Fibroblast of skin of right biceps (primary cell): ENCODE data around the gene NFYA.
A peak's percentile ranks its signal among the peaks of the same experiment; 100 is the strongest.

ENCODE experiments used
- DNase-seq: peaks from one replicate; pipeline ENCODE4 v3.0.0-alpha.2; 2013

NFYA gene

GRCh38 chr6:41047306-41047705 is 25.5 kb upstream of the NFYA start:
- no peak for DNase-seq

GRCh38 chr6:41047745-41048732 is 24.7 kb upstream of the NFYA start:
- DNase-seq = no peak

DNA sequence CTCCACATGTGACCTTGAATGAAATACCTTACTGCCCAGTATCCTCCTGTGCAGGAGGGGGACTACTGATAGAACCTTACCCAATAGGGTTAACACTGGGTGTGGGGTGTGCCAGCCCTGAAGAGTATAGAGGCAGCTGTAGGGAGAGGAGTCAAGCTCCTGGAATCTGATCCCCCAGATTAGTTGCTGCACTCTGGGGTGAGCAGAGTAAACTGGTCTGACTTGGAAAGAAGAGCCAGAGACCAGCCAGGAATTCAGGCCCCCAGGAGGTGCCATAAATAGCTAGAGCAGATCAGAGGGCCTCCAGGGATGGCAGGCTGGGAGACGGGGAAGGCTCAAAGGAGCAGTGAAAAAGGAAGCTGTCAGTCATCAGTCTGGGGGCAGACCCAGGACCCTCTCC is 23.3 kb upstream of the NFYA start:
- DNase-seq = peak; percentile 15

DNA sequence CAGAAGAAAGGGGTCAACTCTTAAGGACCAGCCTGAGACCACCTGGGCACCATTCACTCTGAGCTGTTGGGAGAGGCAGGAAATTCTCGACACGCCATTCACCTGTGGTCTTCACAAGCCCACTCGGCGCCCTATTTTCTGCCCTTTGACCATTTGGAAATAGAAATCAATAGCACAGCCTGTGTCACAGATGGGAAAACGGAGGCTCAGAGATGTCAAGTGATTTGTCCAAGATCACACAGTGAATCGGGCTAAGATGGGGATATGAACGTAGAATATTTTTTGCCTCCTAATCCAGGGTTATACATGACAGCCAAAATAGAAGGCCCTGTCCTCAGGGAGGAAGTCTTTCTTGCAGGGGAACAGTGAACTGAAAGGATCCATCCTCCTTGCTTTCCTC is 22.8 kb upstream of the NFYA start:
- DNase-seq = no peak

DNA sequence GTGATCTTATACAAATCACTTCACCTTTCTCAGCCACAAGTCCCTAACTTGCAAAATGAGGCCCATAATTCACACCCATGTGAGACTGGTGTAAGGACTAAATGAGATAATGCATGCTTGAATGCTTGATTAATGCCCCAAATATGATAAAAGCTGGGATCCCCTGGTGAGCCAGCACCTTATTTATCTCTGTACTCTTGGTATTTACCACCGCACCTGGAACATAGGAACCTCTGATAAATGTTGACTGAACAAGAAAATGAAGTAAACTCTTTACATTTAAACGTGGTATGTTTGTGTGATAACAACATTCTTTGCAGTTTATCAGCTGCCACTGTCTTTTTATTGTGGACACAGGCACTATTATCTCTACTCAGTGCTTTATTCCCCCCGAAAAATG is 22.2 kb upstream of the NFYA start:
- DNase-seq = no peak

DNA sequence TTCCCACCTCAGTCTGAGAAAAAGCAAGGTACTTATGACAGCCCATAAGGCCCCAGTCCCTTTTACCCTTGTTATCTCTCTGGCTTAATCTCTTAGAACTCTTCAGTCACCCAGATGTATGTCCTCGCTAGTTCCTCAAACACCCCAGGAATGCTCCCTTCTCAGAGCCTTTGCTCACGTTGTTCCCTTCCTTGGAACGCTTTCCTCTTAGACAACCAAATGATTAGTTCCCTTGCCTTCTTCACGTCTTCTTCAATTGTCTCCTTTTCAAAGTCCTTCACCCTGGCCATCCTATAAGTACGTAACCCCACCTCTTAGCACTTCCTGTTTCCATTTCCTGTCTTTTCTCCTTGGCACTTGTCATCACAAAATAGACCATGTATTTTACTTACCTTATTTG is 20.9 kb upstream of the NFYA start:
- DNase-seq = no peak

DNA sequence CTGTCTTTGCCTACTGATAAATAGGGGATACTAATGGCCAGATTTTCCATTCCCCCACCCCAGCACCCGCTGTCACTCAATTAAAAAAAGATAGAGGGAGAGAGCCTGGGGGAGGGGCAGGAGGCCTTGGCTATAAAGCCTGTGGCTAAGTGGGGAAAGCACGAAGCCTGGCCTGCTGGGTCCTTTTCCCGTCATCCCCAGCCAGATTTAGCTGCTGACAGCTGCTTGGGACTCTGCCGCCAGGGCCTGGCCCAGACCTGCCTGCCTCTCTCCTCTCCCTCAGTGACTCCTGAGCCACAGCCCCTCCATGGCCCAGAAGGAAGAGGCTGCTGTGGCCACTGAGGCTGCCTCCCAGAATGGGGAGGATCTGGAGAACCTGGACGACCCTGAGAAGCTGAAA is 19.7 kb upstream of the NFYA start, which contains the start of gene APOBEC2:
Gene APOBEC2 (plus strand): TSS at position 162 of the 400 bp plus-strand sequence. CDS start 146 bp downstream, at position 308.
- no peak for DNase-seq

DNA sequence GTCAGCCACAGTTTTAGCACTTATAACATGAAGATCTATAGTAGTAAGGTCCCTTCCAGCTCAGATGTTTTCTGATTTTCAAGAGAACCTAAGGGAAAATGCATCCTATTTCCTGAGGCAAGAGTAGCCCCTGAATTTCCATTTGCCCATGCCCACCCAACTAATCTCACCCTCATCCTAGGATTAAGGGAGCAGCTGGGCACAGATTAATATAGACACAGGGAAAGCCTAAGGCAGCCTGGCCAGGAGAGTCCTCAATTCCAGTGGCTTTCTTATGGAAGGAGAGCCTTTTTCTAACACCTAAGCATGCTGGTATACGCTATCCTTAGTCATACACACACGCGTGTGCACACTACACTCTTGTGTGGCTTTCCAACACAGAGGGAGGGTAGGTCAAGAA is 18.3 kb upstream of the NFYA start:
- no peak for DNase-seq

GRCh38 chr6:41055149-41055548 is 17.6 kb upstream of the NFYA start:
- no peak for DNase-seq

- no peak for DNase-seq
Observed at GRCh38 chr6:41056768-41057490, 15.8 kb upstream of the NFYA start.

- DNase-seq = no peak
Observed at GRCh38 chr6:41058783-41059181, 14.0 kb upstream of the NFYA start.

- DNase-seq = peak; percentile 63
Observed at GRCh38 chr6:41059556-41059955, 13.2 kb upstream of the NFYA start.

GRCh38 chr6:41061196-41061726 is 11.5 kb upstream of the NFYA start:
- DNase-seq = no peak

DNA sequence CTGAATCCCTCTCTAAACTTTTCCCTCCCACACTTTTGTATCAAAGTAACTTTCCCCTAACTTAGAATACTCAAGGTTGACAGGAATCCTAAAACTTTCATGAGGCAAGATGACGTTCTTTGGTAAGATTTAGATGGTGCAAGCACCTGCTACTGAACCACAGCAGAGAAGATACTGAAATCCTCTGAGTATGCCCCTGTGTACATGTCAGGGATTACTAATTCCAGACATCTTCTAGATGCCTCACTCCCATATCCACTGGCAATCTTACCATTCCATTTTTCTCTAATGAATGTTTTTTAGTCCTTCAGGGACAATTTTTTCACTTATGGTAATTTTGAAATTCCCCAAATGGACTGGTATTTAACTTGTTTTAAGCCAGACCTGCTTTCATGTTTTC is 10.7 kb upstream of the NFYA start:
- no peak for DNase-seq

DNA sequence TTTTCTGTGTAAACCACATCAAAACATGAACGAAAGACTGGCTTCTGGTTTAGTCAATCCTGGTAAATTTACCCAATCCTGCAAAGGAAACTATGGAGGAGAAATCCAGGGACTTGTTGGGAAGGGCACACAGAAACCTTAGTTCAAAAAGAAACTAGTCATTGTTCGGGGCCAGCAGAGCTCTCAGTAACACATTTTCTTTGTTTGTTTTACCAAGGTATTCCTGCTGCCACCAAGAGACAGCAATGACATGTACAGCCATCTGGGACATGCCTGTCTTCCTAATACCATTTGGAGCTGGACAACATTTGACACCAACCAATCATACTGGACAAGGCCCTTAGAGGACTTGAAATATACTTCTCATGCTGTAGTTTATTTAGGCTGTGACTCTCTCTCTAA is 8.9 kb upstream of the NFYA start:
- no peak for DNase-seq

- no peak for DNase-seq
Observed at GRCh38 chr6:41064841-41065240, 7.9 kb upstream of the NFYA start.

DNA sequence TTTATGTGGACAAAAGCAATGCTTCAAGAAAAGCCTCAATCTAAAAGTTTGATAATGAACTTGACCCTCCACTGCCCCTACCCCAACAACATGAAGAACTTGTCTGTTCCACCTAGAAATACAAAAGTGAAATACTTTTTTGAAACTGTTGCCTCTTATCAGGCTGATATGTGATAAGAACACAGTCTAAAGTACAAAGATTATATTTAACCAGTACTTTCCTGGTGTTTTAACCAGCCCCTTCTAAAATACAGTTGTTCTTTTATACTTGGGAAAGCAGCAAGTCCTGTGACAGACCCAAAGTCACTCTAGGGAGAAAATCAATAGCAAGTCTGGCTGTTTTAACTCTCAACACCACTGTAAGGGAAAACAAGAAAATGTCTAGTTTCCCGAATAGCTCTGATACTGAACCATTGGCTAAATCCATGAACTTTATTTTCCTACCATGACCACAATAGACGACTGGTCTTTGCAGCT is 7.2 kb upstream of the NFYA start:
- no peak for DNase-seq

DNA sequence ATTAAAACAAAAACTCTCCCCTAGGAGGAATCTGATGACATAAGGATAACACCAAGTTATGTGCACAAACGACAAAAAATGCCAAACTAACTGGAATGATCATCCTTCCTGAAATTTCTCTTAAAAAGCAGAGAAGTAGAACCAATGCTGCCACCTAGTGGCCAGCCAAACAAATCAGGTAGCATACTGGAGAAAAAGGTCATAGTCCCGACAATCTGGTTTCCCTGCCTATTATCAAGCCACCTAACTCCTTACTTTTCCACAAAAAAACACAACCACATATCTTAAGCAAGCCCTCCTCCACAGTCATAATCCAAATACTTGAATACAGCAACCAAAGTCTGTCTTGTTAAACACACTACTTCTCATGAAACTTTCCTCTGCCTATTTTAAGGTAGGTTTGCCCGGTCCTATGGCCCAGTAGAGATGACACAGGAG is 5.9 kb upstream of the NFYA start:
- peak; percentile 76 for DNase-seq

DNA sequence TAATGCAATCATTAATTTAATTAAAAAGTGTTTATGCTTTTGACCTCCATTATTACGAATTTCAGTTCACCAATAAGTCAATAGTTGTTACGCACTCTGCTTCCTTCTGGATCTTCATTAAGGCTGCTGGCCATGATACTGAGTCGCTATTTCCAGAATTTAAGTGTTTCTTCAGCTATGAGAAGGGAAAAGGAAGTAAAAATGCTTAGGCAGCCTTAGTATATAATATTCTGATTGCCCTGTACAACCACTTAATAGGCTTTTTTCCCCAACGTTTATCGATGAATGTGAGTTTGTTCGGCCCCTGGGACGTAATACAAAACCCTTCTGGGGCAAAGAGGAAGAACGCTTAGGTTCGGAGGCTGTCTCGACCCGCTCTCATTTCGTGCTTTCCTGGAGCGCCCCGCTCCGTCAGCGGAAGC is 1.3 kb upstream of the NFYA start:
- no peak for DNase-seq

DNA sequence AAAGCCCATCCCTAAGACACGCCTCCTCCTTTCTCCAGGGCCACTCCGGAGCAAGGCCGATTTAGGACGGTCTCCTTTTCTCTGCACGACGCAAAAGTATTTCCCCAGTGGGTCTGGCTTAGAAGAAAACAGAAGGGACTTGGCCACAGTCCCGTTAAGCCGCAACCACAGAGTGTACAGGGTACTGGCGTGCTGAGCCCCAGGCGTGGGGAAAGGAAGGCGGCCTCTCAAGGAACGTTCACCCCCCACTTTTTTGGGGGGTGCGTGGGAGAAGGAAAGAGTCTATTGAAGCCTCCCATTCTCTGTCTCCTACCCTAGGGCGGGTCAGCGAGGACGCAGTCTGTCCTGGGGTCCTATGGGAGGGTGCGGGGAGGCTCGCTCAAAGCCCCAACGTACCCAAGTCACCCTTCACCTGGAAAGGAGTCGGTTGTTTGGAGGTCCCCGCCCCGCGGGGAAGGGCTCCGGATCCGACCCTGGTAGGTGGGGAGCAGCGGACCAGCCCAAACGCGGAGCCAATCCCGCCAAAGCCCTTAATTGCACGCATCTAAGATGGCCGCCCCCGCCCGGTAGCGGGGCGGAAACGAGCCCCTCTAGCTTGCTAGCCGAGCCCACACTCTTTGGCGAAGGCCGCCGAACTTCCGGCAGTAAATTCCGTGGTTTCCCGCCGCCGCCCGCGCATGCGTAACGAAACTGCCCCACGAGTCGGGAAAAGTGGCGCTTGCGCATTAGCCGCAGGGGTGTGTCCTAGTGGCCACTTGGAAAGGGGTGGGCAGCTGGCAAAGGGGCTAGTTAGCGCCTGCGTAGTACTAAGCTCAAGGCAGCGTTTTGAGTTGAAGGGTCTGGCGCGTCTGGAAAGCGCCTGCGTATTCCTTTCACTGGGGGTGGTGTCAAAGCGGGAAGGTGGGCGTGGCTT is 595 bp upstream of the NFYA start, which contains the start of gene OARD1:
Gene OARD1 (minus strand): TSS at position 434 of the 913 bp plus-strand sequence. CDS start 722 bp downstream, outside the sequence.
- DNase-seq = peak; percentile 99

DNA sequence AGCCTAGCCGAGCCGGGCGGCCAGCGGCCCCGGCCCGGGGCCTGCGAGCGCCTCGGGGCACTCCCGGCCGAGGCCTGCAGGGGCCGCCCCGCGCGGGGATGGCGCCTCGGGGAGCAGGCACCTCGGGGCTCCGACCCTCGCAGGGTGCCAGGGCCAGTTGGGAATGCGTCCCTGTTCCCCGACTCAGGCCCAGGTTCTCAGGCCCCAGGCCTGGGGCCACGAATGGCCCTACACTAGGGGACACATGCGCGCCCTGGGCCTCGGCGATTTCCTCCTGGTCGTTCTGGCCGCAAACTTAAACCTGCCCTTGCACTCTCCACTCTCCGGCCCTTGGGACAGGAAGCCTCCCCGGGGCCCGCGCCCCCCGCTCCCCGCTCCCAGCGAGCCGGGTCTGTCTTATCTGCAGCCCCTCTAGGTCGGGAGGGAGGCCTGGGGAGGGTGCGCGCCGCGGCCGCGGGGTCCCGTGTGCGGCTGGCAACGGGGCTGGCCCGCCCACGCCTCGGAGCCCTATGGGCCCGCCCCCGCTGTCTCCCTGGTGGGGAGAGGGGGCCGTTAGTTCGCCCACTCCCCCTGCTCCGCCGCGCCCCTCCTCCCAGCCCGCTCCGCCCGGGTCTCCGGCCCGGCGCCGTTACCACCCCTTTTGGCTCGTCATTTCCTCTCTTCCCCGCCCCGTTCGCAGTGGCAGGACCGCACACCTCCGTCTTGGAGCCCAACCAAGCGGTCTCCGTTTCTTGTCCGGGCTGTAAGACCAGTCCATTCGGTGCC is 611 bp downstream of the NFYA start:
- DNase-seq = peak; percentile 83
